Ovary (tissue), 3 donors: ENCODE results near the gene HEXD.

ENCODE experiments used
- POLR2A ChIP-seq: fragments of 450-650 bp; IDR thresholded peaks from one replicate; pipeline ENCODE4 v1.6.1; 2017; ENCODE audit warnings: antibody characterized with exemption, mild to moderate bottlenecking, moderate library complexity
- TF ChIP-seq, protein P1 (sequence below), 3 donors: fragments of 450-650 bp in 2 of 3; fragments of 200-600 bp in 1 of 3; IDR thresholded peaks; one replicate each; pipeline versions ENCODE4 v1.5.1 to v1.8.0; 2016 to 2022; ENCODE audit warnings: antibody characterized with exemption in 3 of 3, mild to moderate bottlenecking in 1 of 3
- donor health status: DM: no; HTN: no; CAD: no.

- TF ChIP-seq, protein P1, sequence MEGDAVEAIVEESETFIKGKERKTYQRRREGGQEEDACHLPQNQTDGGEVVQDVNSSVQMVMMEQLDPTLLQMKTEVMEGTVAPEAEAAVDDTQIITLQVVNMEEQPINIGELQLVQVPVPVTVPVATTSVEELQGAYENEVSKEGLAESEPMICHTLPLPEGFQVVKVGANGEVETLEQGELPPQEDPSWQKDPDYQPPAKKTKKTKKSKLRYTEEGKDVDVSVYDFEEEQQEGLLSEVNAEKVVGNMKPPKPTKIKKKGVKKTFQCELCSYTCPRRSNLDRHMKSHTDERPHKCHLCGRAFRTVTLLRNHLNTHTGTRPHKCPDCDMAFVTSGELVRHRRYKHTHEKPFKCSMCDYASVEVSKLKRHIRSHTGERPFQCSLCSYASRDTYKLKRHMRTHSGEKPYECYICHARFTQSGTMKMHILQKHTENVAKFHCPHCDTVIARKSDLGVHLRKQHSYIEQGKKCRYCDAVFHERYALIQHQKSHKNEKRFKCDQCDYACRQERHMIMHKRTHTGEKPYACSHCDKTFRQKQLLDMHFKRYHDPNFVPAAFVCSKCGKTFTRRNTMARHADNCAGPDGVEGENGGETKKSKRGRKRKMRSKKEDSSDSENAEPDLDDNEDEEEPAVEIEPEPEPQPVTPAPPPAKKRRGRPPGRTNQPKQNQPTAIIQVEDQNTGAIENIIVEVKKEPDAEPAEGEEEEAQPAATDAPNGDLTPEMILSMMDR (IDR thresholded peaks at IDR 0.05): no peak
- no peak for TF ChIP-seq POLR2A
Measured at GRCh38 chr17:82382933-82383255, 35.3 kb upstream of the HEXD start.
